NCI-H1048 (cell line): Measurements from ENCODE around the gene TPSG1.

ENCODE experiments used
- DNase-seq: peaks from one replicate; lab custom pipeline; 2025; lab: John Stamatoyannopoulos, UW

The TPSG1 gene

GRCh38 chr16:1176280-1176897 lies 48.7 kb downstream of the TPSG1 start:
- DNase-seq, result no peak

DNA sequence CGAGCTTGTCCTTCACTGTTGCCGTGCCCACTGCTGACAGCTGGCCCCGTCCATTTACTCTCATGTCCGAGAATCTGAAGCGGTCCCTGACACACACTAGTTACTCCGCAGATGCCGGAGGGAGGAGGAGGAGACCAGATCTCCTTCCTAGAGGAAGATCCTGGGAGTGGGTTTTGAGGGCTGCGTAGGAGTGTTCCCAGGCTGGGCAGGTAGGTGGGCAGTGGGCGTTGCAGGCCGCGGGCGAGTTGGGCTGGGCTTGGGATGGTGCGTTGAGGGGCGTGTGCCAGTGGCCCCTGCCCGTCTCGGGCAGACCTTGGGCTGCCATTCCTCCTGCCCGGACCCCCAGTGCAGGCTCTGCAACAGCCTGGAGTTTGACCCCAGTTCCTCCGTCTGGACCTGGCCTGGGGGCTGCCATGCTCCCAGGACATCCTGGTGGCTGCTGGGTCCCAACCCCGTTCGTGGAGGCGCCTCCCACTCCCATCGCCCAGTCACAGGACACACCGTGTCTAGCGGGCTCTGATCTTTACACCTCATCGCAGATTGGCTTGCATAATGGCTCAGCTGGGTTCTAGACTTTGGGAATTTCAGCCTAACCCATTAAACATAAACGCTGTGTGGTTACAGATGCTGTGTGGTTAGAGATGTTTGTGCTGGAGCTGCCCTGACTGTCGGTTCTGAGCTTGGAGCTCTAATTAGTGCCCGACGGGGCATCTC lies 49.3 kb downstream of the TPSG1 start:
- no peak for DNase-seq

DNA sequence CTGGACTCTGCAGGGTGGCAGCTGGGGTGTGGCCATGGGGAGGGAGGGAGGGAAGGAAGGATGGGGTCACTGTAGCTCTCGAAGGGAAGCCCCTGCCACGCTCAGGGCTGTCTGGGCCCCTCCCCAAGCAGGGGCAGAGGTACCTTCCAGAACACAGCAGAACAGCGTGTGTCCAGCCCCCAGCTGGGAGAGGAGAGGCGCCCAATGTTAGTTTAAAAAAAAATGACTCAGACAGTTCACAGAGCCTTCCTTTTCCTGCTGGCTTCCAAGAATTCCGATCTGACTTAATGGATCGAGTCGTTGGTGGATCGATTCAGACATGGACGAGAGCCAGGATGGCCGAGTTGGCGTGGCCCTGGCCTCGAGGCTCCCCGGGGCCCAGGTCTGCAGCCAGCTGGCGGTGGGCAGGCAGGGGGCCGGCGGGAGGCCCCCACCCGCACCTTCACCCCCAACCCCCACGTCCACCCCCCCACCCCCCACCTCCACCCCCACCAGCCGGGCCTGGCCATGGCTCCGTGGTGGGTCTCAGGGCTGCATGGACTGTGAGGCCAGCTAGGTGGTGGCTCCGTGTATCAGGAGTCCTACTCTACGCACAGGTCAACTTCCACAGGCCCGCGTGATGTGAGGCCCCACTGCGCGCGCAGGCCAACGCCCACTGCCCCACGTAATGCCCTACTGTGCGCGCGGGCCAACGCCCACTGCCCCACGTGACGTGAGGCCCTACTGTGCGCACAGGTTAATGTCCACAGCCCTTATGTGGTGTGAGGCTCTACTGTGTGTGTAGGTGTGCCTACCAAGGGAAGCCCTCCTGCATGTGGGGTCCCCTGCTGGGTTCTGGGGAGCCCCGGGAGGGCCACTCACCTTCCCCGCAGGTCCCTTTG lies 50.4 kb downstream of the TPSG1 start:
- no peak for DNase-seq

GRCh38 chr16:1173788-1174451 lies 51.1 kb downstream of the TPSG1 start:
- no peak for DNase-seq

DNA sequence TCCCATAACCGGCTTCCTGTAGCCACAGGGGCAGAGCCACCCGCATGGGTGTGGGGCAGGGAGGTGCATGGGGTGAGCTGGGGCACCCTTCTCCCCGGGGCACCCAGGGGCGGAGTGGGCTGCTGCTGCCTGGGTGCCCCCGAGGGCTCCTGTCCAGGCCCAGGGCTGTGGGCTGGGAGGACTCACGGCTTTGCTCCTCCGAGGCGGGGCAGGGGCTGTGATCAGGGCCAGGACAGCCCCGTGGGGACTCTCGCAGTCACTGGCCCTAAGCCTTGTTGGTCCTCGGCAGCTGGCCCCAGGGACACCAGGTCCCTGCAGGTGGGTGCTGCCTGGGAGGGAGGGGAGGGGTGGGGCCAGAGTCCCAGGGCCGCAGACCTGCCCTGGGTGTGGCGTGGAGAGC lies 52.4 kb downstream of the TPSG1 start:
- no peak for DNase-seq

GRCh38 chr16:1171854-1172428 lies 53.1 kb downstream of the TPSG1 start:
- DNase-seq, result no peak
